ENCODE measurements around the gene CROCC2.

DNA sequence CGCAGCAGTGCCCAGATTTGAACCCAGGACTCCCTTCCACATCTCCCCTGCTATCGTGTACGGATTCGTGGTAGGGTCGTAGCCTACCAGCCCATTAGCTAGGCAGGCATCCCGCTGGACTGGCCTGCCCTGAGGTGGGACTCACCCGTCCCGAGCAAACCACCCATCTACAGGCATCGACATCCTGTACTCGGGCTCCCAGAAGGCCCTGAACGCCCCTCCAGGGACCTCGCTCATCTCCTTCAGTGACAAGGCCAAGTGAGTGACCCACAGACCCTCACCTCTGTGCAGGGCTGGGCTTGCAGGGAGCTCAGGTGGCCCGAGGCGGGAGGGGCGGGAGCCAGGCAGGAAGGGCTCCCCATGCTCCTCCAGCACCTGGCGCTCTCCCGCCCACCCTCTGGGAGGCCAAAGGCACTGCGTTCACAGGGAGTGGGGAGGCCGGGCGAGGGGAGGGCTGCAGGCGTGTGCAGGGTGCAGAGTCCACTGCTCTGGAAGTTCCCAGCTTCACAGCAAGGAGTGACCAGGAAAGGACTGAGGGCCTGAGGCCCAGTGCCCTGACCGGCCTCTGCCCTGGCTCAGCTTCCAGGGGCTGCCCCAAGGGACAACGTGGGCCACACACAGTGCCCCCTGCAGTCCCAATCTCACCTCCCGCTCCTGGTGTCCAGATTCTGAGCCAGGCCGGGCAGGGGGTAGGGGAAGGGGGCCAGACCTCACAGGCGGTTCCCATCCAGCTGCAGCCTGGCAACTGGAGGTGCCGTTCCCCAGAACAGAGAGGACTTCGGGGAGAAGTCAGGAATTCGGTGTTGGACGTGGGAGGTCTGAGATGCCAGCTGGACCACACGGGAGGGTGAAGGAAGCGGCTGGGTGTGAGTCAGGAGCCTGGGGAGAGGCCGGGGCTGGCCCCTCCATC, 32.1 kb upstream of the CROCC2 start:
- TF ChIP-seq, protein P1, sequence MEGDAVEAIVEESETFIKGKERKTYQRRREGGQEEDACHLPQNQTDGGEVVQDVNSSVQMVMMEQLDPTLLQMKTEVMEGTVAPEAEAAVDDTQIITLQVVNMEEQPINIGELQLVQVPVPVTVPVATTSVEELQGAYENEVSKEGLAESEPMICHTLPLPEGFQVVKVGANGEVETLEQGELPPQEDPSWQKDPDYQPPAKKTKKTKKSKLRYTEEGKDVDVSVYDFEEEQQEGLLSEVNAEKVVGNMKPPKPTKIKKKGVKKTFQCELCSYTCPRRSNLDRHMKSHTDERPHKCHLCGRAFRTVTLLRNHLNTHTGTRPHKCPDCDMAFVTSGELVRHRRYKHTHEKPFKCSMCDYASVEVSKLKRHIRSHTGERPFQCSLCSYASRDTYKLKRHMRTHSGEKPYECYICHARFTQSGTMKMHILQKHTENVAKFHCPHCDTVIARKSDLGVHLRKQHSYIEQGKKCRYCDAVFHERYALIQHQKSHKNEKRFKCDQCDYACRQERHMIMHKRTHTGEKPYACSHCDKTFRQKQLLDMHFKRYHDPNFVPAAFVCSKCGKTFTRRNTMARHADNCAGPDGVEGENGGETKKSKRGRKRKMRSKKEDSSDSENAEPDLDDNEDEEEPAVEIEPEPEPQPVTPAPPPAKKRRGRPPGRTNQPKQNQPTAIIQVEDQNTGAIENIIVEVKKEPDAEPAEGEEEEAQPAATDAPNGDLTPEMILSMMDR (IDR thresholded peaks at IDR 0.05): no peak
- TF ChIP-seq RAD21 (conservative IDR thresholded peaks at IDR 0.05 in 1 of 2, IDR thresholded peaks at IDR 0.05 in 1 of 2): no peak
- TF ChIP-seq CBX2 (IDR thresholded peaks at IDR 0.05; ENCODE audit: borderline replicate concordance, low read depth): no peak
- TF ChIP-seq NPAS2 (CRISPR knock-in tag; IDR thresholded peaks at IDR 0.05; ENCODE audit: borderline replicate concordance): no peak
- TF ChIP-seq, protein P2, sequence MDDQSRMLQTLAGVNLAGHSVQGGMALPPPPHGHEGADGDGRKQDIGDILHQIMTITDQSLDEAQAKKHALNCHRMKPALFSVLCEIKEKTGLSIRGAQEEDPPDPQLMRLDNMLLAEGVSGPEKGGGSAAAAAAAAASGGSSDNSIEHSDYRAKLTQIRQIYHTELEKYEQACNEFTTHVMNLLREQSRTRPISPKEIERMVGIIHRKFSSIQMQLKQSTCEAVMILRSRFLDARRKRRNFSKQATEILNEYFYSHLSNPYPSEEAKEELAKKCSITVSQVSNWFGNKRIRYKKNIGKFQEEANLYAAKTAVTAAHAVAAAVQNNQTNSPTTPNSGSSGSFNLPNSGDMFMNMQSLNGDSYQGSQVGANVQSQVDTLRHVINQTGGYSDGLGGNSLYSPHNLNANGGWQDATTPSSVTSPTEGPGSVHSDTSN (IDR thresholded peaks at IDR 0.05): no peak
- TF ChIP-seq POLR2A (IDR thresholded peaks at IDR 0.05; ENCODE audit: low read length): no peak
- no peak for TF ChIP-seq MYC (IDR thresholded peaks at IDR 0.05; ENCODE audit: borderline replicate concordance, low read length)
- no peak for TF ChIP-seq MAZ (IDR thresholded peaks at IDR 0.05; ENCODE audit: borderline replicate concordance, low read depth, low read length)
- TF ChIP-seq ELK1 (IDR thresholded peaks at IDR 0.05; ENCODE audit: low read depth, low read length): no peak
- TF ChIP-seq ESRRA (IDR thresholded peaks at IDR 0.05; ENCODE audit: borderline replicate concordance, low read length): no peak
- TF ChIP-seq NFE2L2 (conservative IDR thresholded peaks at IDR 0.05; ENCODE audit: low read length): no peak
